Activated CD8-positive, alpha-beta memory T cell treated with anti-CD3 and anti-CD28 coated beads, Interleukin-2, amount 50 U/mL, for 4 hours (primary cell): ENCODE results near the gene ZNF335.
"Not testable (repeated sequence)": the region's sequence is repeated elsewhere in the genome, so short reads cannot be mapped to it uniquely, and the experiment has no call there.

ENCODE experiments used
- DNase-seq: peaks from one replicate; pipeline ENCODE4 v3.0.0-alpha.2; 2020

Gene ZNF335

GRCh38 chr20:45931680-45932079 lies 40.3 kb downstream of the ZNF335 start:
- DNase-seq, result not testable (repeated sequence)

DNA sequence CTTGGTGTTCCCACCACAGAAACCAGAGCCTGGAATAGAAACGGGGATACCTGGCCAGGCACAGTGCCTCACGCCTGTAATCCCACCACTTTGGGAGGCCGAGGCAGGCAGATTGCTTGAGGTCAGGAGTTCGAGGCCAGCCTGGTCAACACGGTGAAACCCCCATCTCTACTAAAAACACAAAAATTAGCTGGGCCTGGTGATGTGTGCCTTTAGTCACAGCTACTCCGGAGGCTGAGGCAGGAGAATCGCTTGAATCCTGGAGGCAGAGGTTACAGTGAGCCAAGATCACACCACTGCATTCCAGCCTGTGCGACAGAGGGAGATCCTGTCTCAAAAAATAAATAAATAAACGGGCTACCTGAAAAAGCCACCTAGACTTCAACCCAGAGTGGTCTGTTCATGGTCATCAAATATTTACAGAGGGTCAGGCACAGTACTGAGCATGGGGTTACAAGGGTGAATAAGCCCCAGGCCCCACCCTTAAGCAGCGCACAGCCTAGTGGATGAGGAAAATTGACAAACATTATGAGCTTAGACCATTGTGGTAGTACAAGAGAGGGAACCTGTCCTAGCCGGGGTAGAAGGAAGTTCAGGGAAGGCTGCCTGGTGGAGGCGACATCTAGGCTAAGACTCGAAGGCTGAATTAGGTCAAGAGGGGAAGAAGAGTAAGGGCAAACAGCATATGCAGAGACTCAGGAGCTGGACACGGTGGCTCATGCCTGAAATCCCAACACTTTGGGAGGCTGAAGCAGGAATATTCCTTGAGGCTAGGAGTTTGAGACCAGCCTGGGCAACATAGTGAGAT lies 44.7 kb downstream of the ZNF335 start:
- no peak for DNase-seq

DNA sequence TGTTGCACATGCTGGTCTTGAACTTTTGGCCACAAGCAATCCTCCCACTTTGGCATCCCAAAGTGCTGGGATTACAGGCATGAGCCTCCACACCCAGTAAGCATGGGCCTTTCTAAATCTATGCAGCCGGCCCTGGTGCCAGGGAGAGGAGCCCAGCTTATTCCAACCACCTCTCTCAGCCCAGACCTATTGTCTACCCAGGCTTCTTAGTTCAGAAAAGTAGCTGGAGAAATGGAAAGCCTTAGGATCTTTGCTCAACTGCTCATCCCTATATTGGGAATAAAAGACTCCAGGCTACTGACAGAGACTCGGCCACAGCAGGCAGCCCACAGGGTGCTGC lies 45.3 kb downstream of the ZNF335 start:
- no peak for DNase-seq

DNA sequence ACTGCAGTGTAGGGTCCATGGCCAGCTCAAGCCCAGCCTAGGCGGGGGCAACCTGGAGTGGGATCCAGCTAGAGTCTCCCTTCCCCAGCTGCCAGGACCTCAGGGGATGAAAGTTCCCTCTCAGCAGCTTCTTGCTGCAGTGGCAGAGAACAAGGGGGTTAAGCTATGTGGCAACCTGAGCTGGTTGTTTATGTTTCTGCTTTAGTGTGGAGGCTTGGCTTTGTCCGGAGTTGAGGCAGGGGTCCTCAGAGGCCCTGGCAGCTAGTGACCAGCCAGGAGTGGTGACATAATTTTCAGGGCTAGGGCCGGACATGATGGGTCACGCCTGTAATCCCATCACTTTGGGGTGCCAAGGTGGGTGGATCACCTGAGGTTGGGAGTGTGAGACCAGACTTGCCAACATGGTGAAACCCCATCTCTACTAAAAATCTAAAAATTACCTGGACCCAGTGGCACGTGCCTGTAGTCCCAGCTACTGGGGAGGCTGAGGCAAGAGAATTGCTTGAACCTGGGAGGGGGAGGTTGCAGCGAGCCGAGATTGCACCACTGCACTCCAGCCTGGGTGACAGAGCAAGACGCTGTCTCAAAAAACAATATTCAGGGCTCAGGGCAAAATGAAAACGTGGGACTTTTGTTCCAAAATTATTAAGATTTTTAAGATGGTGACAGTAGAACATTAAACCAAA lies 46.0 kb downstream of the ZNF335 start:
- DNase-seq, result no peak

- DNase-seq, result no peak
Measured at GRCh38 chr20:45924391-45925261, 47.4 kb downstream of the ZNF335 start.

DNA sequence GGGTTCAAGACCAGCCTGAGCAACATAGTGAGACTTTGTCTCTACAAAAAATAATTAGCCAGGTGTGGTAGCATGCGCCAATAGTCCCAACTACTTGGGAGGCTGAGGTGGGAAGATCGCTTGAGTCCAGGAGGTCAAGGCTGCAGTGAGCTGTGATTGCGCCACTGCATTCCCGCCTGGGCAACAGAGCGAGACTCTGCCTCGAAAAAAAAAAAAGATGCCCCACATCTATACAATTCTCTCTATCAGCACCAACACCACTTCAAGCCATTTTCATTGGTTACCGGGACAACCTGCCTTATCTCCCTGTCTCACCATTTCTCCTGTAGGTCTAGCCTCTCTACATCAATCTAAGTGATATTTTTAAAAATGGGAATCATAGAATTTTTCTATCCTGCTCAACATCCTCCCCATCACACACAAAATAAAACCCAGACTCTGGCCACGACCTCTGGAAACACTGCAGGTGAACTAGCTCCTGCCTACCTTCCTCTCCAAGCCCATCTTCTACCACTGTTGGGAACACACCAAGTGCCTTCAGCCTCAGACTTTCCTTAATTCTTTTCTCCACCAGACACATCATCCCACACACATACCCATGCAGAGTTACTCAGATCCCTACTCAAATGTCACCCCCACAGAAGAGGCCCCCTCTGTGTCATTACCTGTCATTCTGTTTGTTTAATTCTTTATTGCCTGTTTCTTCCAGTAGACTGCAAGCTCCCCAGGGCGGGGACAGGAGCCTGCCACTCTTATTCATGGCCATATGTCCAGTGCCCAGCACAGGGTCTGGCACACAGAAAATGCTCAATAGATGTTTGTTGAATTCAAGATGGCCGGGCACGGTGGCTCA lies 50.4 kb downstream of the ZNF335 start:
- no peak for DNase-seq

DNA sequence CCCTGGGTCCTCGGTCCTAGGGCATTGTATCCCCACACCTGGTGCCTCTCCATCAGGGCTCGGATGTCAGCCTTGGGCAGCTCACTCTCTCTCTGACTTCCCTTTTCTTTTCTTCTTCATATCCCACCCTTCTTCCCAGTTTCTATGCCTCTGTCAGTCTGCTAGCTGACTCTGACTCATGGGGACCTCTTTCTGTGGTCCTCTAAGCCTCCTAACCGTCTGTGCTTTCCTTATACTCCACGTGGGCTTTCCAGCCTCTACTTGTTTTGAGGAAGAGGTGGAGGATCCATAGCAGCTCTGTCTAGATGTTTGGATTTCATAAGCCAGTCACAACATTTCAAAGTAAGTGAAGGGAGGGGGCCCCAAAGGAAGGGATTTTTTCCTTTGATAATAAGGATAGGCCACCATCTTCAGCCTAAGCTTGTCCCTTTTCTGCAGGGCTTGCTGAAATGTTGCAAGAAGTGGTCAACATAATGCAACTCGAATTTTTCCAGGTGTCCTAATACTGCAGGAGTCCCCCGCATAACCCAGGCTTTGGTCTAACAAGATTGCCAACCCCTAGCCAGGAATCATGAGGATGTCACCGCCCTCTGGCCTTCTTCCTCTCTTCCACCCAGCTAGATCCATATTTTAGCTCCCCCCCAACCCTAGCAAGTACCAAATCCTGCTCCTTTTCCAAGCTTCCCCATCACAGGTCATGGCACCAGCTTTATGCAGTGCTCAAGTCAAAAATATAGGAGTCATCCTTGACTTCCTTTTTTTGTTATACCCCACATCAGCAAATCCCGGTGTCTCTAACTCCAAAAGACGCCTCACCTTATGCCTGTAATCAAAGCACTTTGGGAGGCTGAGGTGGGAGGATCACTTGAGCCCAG lies 51.3 kb downstream of the ZNF335 start:
- no peak for DNase-seq

- DNase-seq, result no peak
Measured at GRCh38 chr20:45919542-45920399, 52.2 kb downstream of the ZNF335 start.

- no peak for DNase-seq
Measured at GRCh38 chr20:45918779-45919537, 53.0 kb downstream of the ZNF335 start.

DNA sequence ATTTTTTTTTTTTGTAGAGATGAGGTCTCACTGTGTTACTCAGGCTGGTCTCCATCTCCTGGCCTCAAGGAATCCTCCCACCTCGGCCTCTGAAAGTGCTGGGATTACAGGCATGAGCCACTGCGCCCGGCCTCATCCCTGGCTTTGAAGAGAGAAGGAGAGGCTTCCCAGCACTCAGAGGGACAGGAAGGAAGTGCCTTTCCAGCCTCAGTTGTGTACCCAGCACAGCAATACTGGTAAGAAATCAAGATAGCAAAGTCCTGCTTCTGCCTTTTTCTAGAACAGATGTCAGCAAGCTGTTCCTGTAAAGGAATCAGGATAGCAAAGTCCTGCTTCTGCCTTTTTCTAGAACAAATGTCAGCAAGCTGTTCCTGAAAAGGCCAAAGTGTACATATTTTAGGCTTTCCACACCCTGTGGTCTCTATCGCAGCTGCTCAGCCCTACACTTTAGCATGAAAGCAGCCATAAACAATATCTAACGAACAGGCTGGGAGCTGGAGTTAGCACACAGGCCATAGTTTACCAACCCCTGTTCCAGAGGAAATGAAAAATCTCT lies 53.7 kb downstream of the ZNF335 start:
- DNase-seq, result no peak

DNA sequence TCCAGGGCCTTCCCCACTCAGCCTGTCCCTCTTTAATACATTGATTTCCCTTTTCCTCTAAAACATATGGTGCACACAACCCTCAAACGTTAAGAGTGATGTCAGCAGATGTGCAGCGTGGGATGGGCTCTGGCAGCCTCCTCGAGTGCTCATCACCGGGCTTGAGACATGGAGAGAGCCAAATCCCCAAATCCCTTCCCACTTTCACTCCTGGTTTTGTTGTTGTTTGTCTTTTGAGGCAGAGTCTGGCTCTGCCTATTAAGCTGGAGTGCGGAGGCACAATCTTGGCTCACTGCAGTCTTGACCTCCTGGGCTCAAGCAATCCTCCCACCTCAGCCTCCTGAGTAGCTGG lies 54.2 kb downstream of the ZNF335 start:
- DNase-seq, result no peak

DNA sequence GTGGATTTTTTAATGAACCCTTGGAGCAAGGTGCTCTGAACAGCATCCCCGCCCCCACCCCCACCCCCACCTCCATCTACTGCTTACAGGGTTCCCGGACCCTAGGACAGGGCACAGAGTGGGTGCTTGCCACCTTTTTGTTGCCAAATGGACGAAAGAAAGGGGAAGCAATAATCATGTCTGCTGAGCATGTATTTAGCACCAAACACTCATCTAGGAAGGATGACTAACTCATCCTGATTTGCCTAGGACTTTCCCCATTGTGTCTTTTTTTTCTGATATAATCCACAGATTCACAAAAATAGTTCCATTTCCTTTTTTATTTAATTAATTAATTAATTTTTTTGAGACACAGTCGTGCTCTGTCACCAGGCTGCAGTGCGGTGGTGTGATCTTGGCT lies 58.9 kb downstream of the ZNF335 start:
- no peak for DNase-seq

DNA sequence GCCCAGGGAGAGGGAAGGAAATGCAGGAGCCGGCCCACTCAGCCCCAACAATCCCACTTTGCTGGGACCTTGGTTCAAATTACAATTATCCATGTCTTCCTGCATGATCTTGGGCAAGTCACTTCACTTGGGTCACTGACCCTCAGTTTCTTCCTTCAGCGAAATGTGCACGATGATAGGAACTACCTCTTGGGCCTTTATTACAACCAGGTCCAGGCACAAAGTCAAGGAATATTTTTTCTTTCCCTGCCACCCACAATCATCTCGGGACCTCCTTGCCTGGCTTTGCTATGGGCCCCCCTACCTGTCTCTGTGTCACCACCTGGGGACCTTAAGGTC lies 59.7 kb downstream of the ZNF335 start:
- DNase-seq, result no peak

DNA sequence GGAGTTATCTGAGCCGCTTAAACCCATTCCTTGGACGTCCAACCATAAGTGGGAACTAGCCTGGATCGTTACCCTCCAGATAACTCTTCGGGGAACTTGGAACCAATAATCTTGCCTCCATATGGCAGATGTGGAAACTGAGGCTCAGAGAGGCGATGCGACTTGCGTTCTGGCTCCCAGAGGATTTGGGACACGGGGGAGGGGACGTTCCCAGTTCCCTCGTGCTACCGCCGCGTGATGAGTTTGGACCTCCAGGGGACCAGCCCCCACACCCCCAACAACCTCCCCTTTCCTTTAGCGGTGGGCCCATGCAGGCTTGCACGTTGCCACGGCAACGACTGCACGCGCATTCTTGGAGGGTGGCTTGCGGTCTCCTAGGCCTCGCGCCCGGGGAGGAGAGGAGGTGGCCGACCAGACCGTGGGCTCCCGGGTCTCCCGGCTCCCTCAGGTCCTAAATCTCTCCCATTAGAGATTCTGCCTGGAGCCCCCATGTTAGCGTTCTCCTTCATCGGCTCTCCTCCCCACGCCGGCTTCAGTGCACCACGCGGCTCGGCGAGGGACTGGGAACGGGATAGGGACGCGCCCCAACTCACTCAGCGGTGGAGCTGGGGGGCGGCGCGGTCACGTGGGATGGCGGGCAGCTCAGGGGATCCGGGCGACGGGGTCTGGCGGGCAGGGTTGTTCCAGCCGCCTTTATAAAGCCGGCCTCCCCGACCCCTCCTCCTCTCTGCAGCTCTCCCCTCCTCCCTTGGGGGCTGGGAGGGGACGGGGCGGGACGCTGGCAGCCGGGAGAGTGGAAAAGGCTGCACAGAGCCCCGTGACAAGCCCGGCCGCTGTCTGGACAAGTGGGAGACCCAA lies 60.3 kb downstream of the ZNF335 start, which contains the start of gene PLTP:
TSS of gene PLTP (minus strand) at position 670 of the 858 bp plus-strand sequence. CDS start 703 bp downstream, outside the sequence.
- DNase-seq, result peak; percentile 32

GRCh38 chr20:45910670-45911485 lies 61.1 kb downstream of the ZNF335 start:
- peak; percentile 92 for DNase-seq

- DNase-seq, result no peak
Measured at GRCh38 chr20:45909817-45910669, 62.0 kb downstream of the ZNF335 start.
